GM23338 (cell line): ENCODE results near the gene CELF4. TPM values are rescaled to one million over a fixed set of nuclear protein-coding genes. Genes with fewer than 3 reads are reported as not detected.

ENCODE experiments used
- ATAC-seq: fragments of 200-7000 bp; cut with Tn5 transposase; 3 replicates; pipeline ENCODE4 v1.9.1; 2020
- DNase-seq: peaks from one replicate; pipeline ENCODE4 v3.0.0-alpha.2; 2015; ENCODE audit warnings: low spot score
- H2AFZ ChIP-seq: fragments of 200-600 bp; sonication (generic); 2 replicates; pipeline ENCODE4 v1.8.0; 2016; ENCODE audit warnings: antibody characterized with exemption, mild to moderate bottlenecking, moderate library complexity
- H3F3A ChIP-seq: fragments of 200-600 bp; sonication (generic); replicated peaks from 2 replicates; pipeline ENCODE4 v1.8.0; 2017; ENCODE audit warnings: antibody characterized with exemption, mixed run types, low read depth
- H3K27ac ChIP-seq: fragments of 200-600 bp; sonication (generic); 2 replicates; pipeline ENCODE4 v1.6.1; 2016; ENCODE audit warnings: low read depth
- H3K27me3 ChIP-seq: fragments of 200-600 bp; sonication (generic); 2 replicates; pipeline ENCODE4 v1.8.0; 2016; ENCODE audit warnings: mild to moderate bottlenecking, mixed run types, moderate library complexity; ENCODE audit not compliant: insufficient read depth
- H3K36me3 ChIP-seq: fragments of 200-600 bp; sonication (generic); 2 replicates; pipeline ENCODE4 v1.8.0; 2016; ENCODE audit warnings: mild to moderate bottlenecking; ENCODE audit not compliant: insufficient read depth
- H3K4me1 ChIP-seq: fragments of 200-600 bp; sonication (generic); 2 replicates; pipeline ENCODE4 v1.8.0; 2016; ENCODE audit warnings: mild to moderate bottlenecking, moderate library complexity; ENCODE audit not compliant: insufficient read depth
- H3K4me2 ChIP-seq: fragments of 200-600 bp; sonication (generic); 2 replicates; pipeline ENCODE4 v1.7.1; 2017; ENCODE audit warnings: mixed run types
- H3K4me3 ChIP-seq: fragments of 200-600 bp; sonication (generic); 2 replicates; pipeline ENCODE4 v1.6.1; 2016; ENCODE audit warnings: mixed run types
- H3K79me2 ChIP-seq: fragments of 200-600 bp; sonication (generic); replicated peaks from 2 replicates; pipeline ENCODE4 v1.8.0; 2017; ENCODE audit warnings: mild to moderate bottlenecking; ENCODE audit not compliant: insufficient read depth
- H3K9me2 ChIP-seq: fragments of 200-600 bp; sonication (generic); 2 replicates; pipeline ENCODE4 v1.8.0; 2017; ENCODE audit not compliant: insufficient read depth
- H4K20me1 ChIP-seq: fragments of 200-600 bp; sonication (generic); replicated peaks from 2 replicates; pipeline ENCODE4 v1.8.0; 2017; ENCODE audit warnings: mild to moderate bottlenecking; ENCODE audit not compliant: insufficient read depth
- H3K27ac Mint-ChIP-seq: 2 replicates; pipeline ENCODE4 v1.8.0; 2020; ENCODE audit warnings: inconsistent platforms, mild to moderate bottlenecking, moderate library complexity, mixed read lengths
- H3K27me3 Mint-ChIP-seq: 3 replicates; pipeline ENCODE4 v1.8.0; 2022; ENCODE audit warnings: low read depth, mild to moderate bottlenecking, moderate library complexity, mixed read lengths, inconsistent platforms; ENCODE audit not compliant: insufficient read depth, poor library complexity
- H3K36me3 Mint-ChIP-seq: 3 replicates; pipeline ENCODE4 v1.8.0; 2021; ENCODE audit warnings: low read depth, mild to moderate bottlenecking, inconsistent platforms, moderate library complexity, mixed read lengths
- H3K4me1 Mint-ChIP-seq: 3 replicates; pipeline ENCODE4 v1.8.0; 2020; ENCODE audit warnings: mild to moderate bottlenecking, inconsistent platforms, mixed read lengths
- H3K4me3 Mint-ChIP-seq: 3 replicates; pipeline ENCODE4 v1.8.0; 2021; ENCODE audit warnings: moderate library complexity, mild to moderate bottlenecking, inconsistent platforms, mixed read lengths
- H3K9me3 Mint-ChIP-seq: 3 replicates; pipeline ENCODE4 v1.8.0; 2020; ENCODE audit warnings: moderate library complexity, mild to moderate bottlenecking, inconsistent platforms, mixed read lengths
- CREB1 ChIP-seq: fragments of 250-450 bp; sonication (Bioruptor Pico); IDR thresholded peaks from 2 replicates; pipeline ENCODE4 v1.5.0; 2020; ENCODE audit warnings: low read depth, mild to moderate bottlenecking, moderate library complexity
- CTCF ChIP-seq, 2 experiments: fragments of 200-600 bp in 1 of 2; sonication (generic) in 1 of 2; conservative IDR thresholded peaks; 2 replicates each; pipeline versions ENCODE4 v1.5.1 to v1.6.1; 2016 to 2017; ENCODE audit warnings: antibody characterized with exemption in 2 of 2, low read depth in 2 of 2, mild to moderate bottlenecking in 2 of 2, moderate library complexity in 1 of 2
- EZH2 ChIP-seq: fragments of 200-600 bp; sonication (generic); IDR thresholded peaks from one replicate; pipeline ENCODE4 v1.8.0; 2017; ENCODE audit warnings: antibody characterized with exemption, mild to moderate bottlenecking, low read depth; ENCODE audit not compliant: unreplicated experiment
- EZH2phosphoT487 ChIP-seq: fragments of 200-600 bp; sonication (generic); IDR thresholded peaks from one replicate; pipeline ENCODE4 v1.8.1; 2018; ENCODE audit warnings: antibody characterized with exemption; ENCODE audit not compliant: unreplicated experiment
- JUNB ChIP-seq: IDR thresholded peaks from one replicate; pipeline ENCODE4 v1.6.1; 2016; ENCODE audit warnings: antibody characterized with exemption; ENCODE audit not compliant: unreplicated experiment
- NANOG ChIP-seq: IDR thresholded peaks from 2 replicates; pipeline ENCODE4 v1.6.1; 2016; ENCODE audit warnings: antibody characterized with exemption, borderline replicate concordance
- POLR2AphosphoS5 ChIP-seq: IDR thresholded peaks from 2 replicates; pipeline ENCODE4 v1.6.1; 2016; ENCODE audit warnings: antibody characterized with exemption, low read depth
- STAT1 ChIP-seq: IDR thresholded peaks from one replicate; pipeline ENCODE4 v1.6.1; 2016; ENCODE audit warnings: antibody characterized with exemption; ENCODE audit not compliant: unreplicated experiment
- ZNF114 ChIP-seq: fragments of 250-450 bp; sonication (Bioruptor Pico); IDR thresholded peaks from 2 replicates; pipeline ENCODE4 v1.5.0; 2020; ENCODE audit warnings: mild to moderate bottlenecking, moderate library complexity
- ZNF331 ChIP-seq: fragments of 250-450 bp; sonication (Bioruptor Pico); IDR thresholded peaks from 2 replicates; pipeline ENCODE4 v1.5.0; 2020; ENCODE audit warnings: low read depth, mild to moderate bottlenecking, moderate library complexity
- polyA plus RNA-seq: library from polyadenylated mRNA; unstranded; fragments of >200 nt; fragmentation: Nextera tagmentation; extraction: Ambion mirVana; gene quantifications from 2 replicates; pipeline ENCODE4 v1.2.1, GENCODE V29; 2016
- total RNA-seq: library from RNA; depleted of rRNA; stranded (reverse); fragments of >200 nt; shearing (Covaris generic); gene quantifications from 2 replicates; pipeline ENCODE4 v1.2.3, GENCODE V29; 2014
- TF ChIP-seq, protein P1 (sequence below): fragments of 250-450 bp; sonication (Bioruptor Pico); IDR thresholded peaks from 2 replicates; pipeline ENCODE4 v1.5.0; 2020; ENCODE audit warnings: mild to moderate bottlenecking, moderate library complexity

CELF4 gene
- total and polyA plus RNA-seq, 2 experiments from 2014 or later = 2.6 to 6.7 TPM

DNA sequence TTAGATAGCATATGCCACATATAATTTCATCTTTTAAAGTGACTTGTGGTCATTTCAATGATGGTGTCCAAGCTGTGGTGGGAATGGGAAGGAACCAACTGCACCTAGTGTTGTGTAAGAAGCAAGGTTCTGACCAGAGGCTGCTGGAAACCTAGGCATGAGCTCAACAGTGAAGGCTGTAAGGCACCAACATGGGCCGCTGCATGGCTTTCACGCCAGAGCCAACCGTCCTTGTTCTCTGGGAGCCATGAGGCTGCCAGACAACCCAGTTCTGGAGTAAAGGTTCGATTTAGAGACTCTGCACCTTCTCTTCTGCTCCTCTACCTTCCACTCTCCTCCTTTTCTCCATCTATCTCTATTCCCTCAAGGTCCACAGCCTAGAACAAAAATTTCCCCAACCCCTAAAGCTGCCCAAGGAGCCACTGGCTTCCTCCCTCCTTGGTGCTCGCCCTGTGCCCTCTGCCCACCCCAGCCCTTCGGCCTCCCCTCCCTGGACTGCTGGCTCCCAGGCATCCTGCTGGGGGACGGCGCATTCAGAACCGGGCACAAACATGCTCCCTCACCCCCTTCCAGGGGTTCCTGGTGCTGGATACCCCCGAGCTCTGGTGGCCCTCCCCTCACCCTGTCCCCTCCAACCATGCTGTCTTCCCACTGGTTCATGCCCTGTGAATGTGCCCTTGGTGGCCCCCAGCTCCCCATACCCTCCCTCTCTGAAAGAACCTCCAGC is 305.1 kb downstream of the CELF4 start (continued):
- no peak for TF ChIP-seq EZH2phosphoT487
- TF ChIP-seq, protein P1, sequence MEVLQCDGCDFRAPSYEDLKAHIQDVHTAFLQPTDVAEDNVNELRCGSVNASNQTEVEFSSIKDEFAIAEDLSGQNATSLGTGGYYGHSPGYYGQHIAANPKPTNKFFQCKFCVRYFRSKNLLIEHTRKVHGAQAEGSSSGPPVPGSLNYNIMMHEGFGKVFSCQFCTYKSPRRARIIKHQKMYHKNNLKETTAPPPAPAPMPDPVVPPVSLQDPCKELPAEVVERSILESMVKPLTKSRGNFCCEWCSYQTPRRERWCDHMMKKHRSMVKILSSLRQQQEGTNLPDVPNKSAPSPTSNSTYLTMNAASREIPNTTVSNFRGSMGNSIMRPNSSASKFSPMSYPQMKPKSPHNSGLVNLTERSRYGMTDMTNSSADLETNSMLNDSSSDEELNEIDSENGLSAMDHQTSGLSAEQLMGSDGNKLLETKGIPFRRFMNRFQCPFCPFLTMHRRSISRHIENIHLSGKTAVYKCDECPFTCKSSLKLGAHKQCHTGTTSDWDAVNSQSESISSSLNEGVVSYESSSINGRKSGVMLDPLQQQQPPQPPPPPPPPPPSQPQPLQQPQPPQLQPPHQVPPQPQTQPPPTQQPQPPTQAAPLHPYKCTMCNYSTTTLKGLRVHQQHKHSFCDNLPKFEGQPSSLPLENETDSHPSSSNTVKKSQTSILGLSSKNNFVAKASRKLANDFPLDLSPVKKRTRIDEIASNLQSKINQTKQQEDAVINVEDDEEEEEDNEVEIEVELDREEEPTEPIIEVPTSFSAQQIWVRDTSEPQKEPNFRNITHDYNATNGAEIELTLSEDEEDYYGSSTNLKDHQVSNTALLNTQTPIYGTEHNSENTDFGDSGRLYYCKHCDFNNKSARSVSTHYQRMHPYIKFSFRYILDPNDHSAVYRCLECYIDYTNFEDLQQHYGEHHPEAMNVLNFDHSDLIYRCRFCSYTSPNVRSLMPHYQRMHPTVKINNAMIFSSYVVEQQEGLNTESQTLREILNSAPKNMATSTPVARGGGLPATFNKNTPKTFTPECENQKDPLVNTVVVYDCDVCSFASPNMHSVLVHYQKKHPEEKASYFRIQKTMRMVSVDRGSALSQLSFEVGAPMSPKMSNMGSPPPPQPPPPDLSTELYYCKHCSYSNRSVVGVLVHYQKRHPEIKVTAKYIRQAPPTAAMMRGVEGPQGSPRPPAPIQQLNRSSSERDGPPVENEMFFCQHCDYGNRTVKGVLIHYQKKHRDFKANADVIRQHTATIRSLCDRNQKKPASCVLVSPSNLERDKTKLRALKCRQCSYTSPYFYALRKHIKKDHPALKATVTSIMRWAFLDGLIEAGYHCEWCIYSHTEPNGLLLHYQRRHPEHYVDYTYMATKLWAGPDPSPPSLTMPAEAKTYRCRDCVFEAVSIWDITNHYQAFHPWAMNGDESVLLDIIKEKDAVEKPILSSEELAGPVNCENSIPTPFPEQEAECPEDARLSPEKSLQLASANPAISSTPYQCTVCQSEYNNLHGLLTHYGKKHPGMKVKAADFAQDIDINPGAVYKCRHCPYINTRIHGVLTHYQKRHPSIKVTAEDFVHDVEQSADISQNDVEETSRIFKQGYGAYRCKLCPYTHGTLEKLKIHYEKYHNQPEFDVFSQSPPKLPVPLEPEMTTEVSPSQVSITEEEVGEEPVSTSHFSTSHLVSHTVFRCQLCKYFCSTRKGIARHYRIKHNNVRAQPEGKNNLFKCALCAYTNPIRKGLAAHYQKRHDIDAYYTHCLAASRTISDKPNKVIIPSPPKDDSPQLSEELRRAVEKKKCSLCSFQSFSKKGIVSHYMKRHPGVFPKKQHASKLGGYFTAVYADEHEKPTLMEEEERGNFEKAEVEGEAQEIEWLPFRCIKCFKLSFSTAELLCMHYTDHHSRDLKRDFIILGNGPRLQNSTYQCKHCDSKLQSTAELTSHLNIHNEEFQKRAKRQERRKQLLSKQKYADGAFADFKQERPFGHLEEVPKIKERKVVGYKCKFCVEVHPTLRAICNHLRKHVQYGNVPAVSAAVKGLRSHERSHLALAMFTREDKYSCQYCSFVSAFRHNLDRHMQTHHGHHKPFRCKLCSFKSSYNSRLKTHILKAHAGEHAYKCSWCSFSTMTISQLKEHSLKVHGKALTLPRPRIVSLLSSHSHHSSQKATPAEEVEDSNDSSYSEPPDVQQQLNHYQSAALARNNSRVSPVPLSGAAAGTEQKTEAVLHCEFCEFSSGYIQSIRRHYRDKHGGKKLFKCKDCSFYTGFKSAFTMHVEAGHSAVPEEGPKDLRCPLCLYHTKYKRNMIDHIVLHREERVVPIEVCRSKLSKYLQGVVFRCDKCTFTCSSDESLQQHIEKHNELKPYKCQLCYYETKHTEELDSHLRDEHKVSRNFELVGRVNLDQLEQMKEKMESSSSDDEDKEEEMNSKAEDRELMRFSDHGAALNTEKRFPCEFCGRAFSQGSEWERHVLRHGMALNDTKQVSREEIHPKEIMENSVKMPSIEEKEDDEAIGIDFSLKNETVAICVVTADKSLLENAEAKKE (CRISPR knock-in tag) = no peak
- TF ChIP-seq STAT1 = no peak
- no peak for TF ChIP-seq JUNB
- TF ChIP-seq NANOG = no peak
- no peak for TF ChIP-seq ZNF331 (CRISPR knock-in tag)
- TF ChIP-seq ZNF114 = no peak
- TF ChIP-seq EZH2 = no peak

GRCh38 chr18:37259711-37260110 is 305.9 kb downstream of the CELF4 start:
- Mint-ChIP-seq H3K27ac (no peak overlapping the region), H3K4me3 (no peak overlapping the region), H3K4me1 (peaks cover 3% of the 10 kb centered on the region), H3K9me3 (no peaks in the 10 kb centered on the region), H3K36me3 (no peaks in the 10 kb centered on the region), H3K27me3 (peaks cover 25% of the 10 kb centered on the region)
- Histone ChIP-seq H3K9me2 (no peaks in the 10 kb centered on the region), H3K79me2 (no peaks in the 10 kb centered on the region), H3K4me3 (no peak overlapping the region), H3K27ac (no peak overlapping the region), H3K4me1 (no peaks in the 10 kb centered on the region), H3F3A (peaks cover 1% of the 10 kb centered on the region; the same call in 1 of the 2 replicates), H3K27me3 (peaks cover 17% of the 10 kb centered on the region), H3K4me2 (no peak overlapping the region), H2AFZ (no peak overlapping the region), H4K20me1 (no peaks in the 10 kb centered on the region), H3K36me3 (no peaks in the 10 kb centered on the region)
- ATAC-seq = no peak
- DNase-seq = no peak
- no peak for TF ChIP-seq POLR2AphosphoS5
- no peak for TF ChIP-seq EZH2phosphoT487
- no peak for TF ChIP-seq JUNB
- TF ChIP-seq CREB1 = no peak
- TF ChIP-seq ZNF114 = no peak
- TF ChIP-seq CTCF (conservative IDR thresholded peaks at IDR 0.05; ENCODE audit: low read depth in 2 of 2) = no peak
